Progenitor cell of endocrine pancreas (in vitro differentiated cells): ENCODE results near the gene OR8B12. TPM values are rescaled to one million over a fixed set of nuclear protein-coding genes. Genes with fewer than 3 reads are reported as not detected.

Experiments used
- DNase-seq: peaks from one replicate; pipeline ENCODE4 v3.0.0; 2021; ENCODE audit warnings: low spot score; ENCODE audit not compliant: unreplicated experiment
- H3K27ac Mint-ChIP-seq: 2 replicates; pipeline ENCODE4 v1.8.0; 2021; ENCODE audit warnings: mild to moderate bottlenecking, moderate library complexity, mixed read lengths
- H3K27me3 Mint-ChIP-seq: 2 replicates; pipeline ENCODE4 v1.8.0; 2021; ENCODE audit warnings: mixed read lengths
- H3K36me3 Mint-ChIP-seq: 2 replicates; pipeline ENCODE4 v1.8.0; 2022; ENCODE audit warnings: mixed read lengths; ENCODE audit not compliant: insufficient read depth
- H3K4me1 Mint-ChIP-seq: 2 replicates; pipeline ENCODE4 v1.8.0; 2021; ENCODE audit warnings: low read depth, mixed read lengths
- H3K4me3 Mint-ChIP-seq: 2 replicates; pipeline ENCODE4 v1.8.0; 2021; ENCODE audit warnings: low read depth, mild to moderate bottlenecking, moderate library complexity, mixed read lengths
- H3K9me3 Mint-ChIP-seq: 2 replicates; pipeline ENCODE4 v1.8.0; 2021; ENCODE audit warnings: low read depth, mixed read lengths
- total RNA-seq: library from RNA; stranded (reverse); gene quantifications from 2 replicates; pipeline ENCODE4 v1.2.1, GENCODE V29; 2021
- TF ChIP-seq, protein P1 (sequence below): fragments of 200-600 bp; sonication (generic); IDR thresholded peaks from one replicate; pipeline ENCODE4 v1.5.0; 2021; ENCODE audit warnings: antibody characterized with exemption, mild to moderate bottlenecking; ENCODE audit not compliant: unreplicated experiment

OR8B12 gene
- total RNA-seq, 1 donor from 2014 or later, result not detected

DNA sequence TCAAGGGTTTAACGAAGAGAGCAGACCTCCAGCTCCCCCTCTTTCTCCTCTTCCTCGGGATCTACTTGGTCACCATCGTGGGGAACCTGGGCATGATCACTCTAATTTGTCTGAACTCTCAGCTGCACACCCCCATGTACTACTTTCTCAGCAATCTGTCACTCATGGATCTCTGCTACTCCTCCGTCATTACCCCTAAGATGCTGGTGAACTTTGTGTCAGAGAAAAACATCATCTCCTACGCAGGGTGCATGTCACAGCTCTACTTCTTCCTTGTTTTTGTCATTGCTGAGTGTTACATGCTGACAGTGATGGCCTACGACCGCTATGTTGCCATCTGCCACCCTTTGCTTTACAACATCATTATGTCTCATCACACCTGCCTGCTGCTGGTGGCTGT lies 26.7 kb upstream of the OR8B12 start:
- Mint-ChIP-seq H3K27ac (no peak overlapping the region), H3K9me3 (peaks cover 12% of the 10 kb centered on the region), H3K4me1 (no peaks in the 10 kb centered on the region), H3K4me3 (no peak overlapping the region), H3K36me3 (no peaks in the 10 kb centered on the region), H3K27me3 (peaks cover 14% of the 10 kb centered on the region)
- DNase-seq, result no peak
- TF ChIP-seq, protein P1, sequence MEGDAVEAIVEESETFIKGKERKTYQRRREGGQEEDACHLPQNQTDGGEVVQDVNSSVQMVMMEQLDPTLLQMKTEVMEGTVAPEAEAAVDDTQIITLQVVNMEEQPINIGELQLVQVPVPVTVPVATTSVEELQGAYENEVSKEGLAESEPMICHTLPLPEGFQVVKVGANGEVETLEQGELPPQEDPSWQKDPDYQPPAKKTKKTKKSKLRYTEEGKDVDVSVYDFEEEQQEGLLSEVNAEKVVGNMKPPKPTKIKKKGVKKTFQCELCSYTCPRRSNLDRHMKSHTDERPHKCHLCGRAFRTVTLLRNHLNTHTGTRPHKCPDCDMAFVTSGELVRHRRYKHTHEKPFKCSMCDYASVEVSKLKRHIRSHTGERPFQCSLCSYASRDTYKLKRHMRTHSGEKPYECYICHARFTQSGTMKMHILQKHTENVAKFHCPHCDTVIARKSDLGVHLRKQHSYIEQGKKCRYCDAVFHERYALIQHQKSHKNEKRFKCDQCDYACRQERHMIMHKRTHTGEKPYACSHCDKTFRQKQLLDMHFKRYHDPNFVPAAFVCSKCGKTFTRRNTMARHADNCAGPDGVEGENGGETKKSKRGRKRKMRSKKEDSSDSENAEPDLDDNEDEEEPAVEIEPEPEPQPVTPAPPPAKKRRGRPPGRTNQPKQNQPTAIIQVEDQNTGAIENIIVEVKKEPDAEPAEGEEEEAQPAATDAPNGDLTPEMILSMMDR, result no peak

DNA sequence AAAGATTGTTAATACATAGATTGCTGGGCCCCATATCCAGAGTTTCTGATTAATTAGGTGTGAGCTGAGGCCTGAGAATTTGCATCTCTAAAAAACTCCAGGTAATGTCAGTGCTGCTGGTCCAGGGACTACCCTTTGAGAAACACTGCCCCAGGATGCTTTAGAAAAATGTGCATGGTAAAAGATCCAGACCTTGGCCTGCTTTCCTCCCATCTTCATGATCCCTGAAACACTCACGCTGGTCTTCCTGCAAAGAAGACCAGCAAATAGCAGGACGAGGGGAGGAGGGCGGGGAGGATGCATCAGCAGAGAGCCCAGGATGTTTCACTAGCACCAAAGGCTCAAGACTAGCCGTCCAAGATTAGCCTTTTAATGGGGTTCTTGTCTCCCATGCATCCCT lies 26.2 kb upstream of the OR8B12 start, which contains the start of gene OR8A1:
Gene OR8A1, plus strand, starts transcription at position 301 of the 400 bp plus-strand sequence. CDS start 123 bp downstream, outside the sequence.
- Mint-ChIP-seq H3K27ac (no peak within 1 kb of the TSS), H3K4me3 (no peak within 1 kb of the TSS), H3K36me3 (no peaks in the 10 kb centered on the region), H3K9me3 (peaks cover 12% of the 10 kb centered on the region), H3K4me1 (no peaks in the 10 kb centered on the region), H3K27me3 (peaks cover 14% of the 10 kb centered on the region)
- TF ChIP-seq, protein P1, result no peak
- DNase-seq, result no peak

DNA sequence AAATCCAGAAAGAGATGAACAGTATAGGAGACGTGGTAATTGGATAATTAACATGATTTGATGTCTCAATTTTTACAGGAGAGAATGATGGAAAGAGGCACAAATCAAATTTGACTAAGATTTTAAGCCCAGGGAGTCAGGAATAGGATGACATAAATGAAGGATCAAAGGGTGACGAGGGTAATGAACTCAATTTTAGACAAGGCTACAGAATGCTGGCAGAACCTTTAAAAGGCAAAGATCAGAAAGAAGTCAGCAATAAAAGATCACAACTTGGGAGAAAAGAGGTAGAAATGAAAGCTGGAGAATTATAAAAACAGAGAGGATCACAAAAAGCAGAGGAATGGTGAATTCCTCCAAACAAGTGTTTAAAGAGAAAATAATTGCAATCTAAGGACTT lies 13.4 kb upstream of the OR8B12 start:
- H3K27ac Mint-ChIP-seq, result no peak overlapping the region
- H3K36me3 Mint-ChIP-seq, result no peaks in the 10 kb centered on the region
- no peaks in the 10 kb centered on the region for H3K9me3 Mint-ChIP-seq
- peaks cover 2% of the 10 kb centered on the region for H3K4me1 Mint-ChIP-seq
- no peak for DNase-seq
- peaks cover 10% of the 10 kb centered on the region for H3K27me3 Mint-ChIP-seq
- no peak overlapping the region for H3K4me3 Mint-ChIP-seq
- TF ChIP-seq, protein P1, result no peak

DNA sequence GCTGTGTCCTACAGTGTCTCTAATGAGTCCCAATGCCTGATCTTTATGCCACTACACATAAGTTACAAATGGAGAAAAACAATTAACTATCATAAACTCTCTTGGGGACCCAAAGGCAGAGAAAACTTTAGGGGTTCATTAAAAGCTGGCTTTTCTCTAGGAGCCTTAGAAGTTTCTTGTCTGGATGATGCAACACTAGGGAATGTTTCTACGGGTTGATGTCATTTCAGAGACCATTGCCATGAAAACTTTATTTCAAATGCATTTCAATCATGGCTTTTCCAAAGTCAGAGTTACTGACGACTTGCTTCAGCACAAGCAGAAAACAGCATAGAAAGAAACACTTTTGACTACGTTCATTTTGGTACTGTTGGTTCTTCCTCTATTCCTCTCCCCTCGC lies 8.5 kb upstream of the OR8B12 start:
- Mint-ChIP-seq H3K27ac (no peak overlapping the region), H3K9me3 (no peaks in the 10 kb centered on the region), H3K36me3 (no peaks in the 10 kb centered on the region)

DNA sequence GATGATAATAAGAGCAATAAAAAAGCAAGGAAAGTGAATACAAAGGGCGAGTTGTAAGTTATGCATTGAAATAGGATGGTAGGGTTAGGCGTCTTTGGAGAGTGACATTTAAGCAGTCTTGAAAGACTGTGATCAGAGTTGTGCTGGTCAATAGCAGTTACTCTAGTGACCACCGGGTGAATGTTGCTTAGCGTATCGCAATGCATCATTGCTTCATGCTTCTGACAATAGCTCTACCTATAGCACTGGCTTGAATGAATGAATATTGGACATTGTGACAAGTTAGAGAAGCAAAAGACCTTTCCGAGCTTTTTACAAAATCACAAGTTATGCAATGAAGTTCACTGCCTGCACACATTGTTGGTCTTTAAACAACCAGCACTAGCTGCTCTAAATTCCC lies 7.7 kb upstream of the OR8B12 start:
- H3K27me3 Mint-ChIP-seq, result no peaks in the 10 kb centered on the region
- H3K4me3 Mint-ChIP-seq, result no peak overlapping the region
- H3K4me1 Mint-ChIP-seq, result no peaks in the 10 kb centered on the region
- H3K36me3 Mint-ChIP-seq, result no peaks in the 10 kb centered on the region
- no peak for DNase-seq
- H3K9me3 Mint-ChIP-seq, result no peaks in the 10 kb centered on the region
- TF ChIP-seq, protein P1, result peak; percentile 17
- H3K27ac Mint-ChIP-seq, result no peak overlapping the region

More for the DNA sequence above, 8.5 kb upstream of the OR8B12 start:
- TF ChIP-seq, protein P1, result no peak
- peaks cover 4% of the 10 kb centered on the region for H3K27me3 Mint-ChIP-seq
- no peak for DNase-seq
- H3K4me3 Mint-ChIP-seq, result no peak overlapping the region
- H3K4me1 Mint-ChIP-seq, result no peaks in the 10 kb centered on the region
